Adrenal gland (tissue), 19 donors: ENCODE data around the gene PIGQ. TPM values are rescaled to one million over a fixed set of nuclear protein-coding genes. Genes with fewer than 3 reads are reported as not detected.

Experiments used
- DNase-seq, 7 donors: peaks; one replicate each; pipeline ENCODE4 v3.0.0-alpha.2; 2019 to 2020
- H3K27ac ChIP-seq, 5 donors: fragments of 200-600 bp; sonication (generic) in 4 of 5; 1 replicate in 3 of 5; 2 replicates in 2 of 5; pipeline versions ENCODE4 v1.5.1 to v1.8.0; 2016 to 2020; ENCODE audit warnings: mild to moderate bottlenecking in 1 of 5
- H3K27me3 ChIP-seq: fragments of 200-600 bp; 2 replicates; pipeline ENCODE4 v1.8.0; 2021
- H3K36me3 ChIP-seq, 2 donors: fragments of 200-600 bp; replicated peaks in 1 of 2; 1 replicate in 1 of 2; 2 replicates in 1 of 2; pipeline versions ENCODE4 v1.5.1 to v1.8.0; 2018 to 2022
- H3K4me1 ChIP-seq, 2 donors: fragments of 200-600 bp; replicated peaks in 1 of 2; 1 replicate in 1 of 2; 2 replicates in 1 of 2; pipeline versions ENCODE4 v1.5.1 to v1.8.0; 2018 to 2021
- H3K4me3 ChIP-seq, 4 donors: fragments of 200-600 bp; sonication (generic) in 3 of 4; one replicate each; pipeline ENCODE4 v1.5.1; 2016 to 2018
- H3K9me3 ChIP-seq, 3 donors: fragments of 200-600 bp; sonication (generic) in 1 of 3; replicated peaks in 1 of 3; 1 replicate in 2 of 3; 2 replicates in 1 of 3; pipeline versions ENCODE4 v1.5.1 to v1.8.0; 2016 to 2021
- POLR2A ChIP-seq, 2 donors: fragments of 450-650 bp; IDR thresholded peaks; one replicate each; pipeline ENCODE4 v1.6.1; 2017; ENCODE audit warnings: antibody characterized with exemption in 2 of 2, mild to moderate bottlenecking in 2 of 2, moderate library complexity in 1 of 2
- WGBS, 4 donors: extraction: QIAGEN DNeasy Blood & Tissue Kit in 2 of 4; methylation state at CpG; one replicate each; pipeline versions ENCODE4 v1.1.5 to v1.1.7; 2013 to 2017; 5-methylcytosine and 5-hydroxymethylcytosine counted together
- intact Hi-C, 2 donors: fragments of 100-400 bp; cut with DNase I; formaldehyde crosslinking; loops; one replicate each; pipeline versions ENCODE4 v1.14.1 to v1.15.0; 2022 to 2023
- long read RNA-seq, 10 donors: library from polyadenylated mRNA in 3 of 10; unstranded in 2 of 10; stranded (forward) in 1 of 10; transcript quantifications; one replicate each; pipeline ENCODE4 v2.0.0 and lab custom pipeline, GENCODE V29; 2021 to 2026
- polyA plus RNA-seq, 3 donors: library from polyadenylated mRNA; stranded (reverse); fragments of 200-250 nt in 2 of 3; fragments of 350-450 nt in 1 of 3; fragmentation: Illumina TruSeq in 1 of 3; extraction: RNeasy Lipid Tissue Mini Kit (QIAGEN cat#74804) in 1 of 3; gene quantifications; one replicate each; pipeline ENCODE4 v1.2.3, GENCODE V29; 2013 to 2014
- total RNA-seq, 9 donors: library from RNA; depleted of rRNA in 4 of 9; stranded (reverse); fragments of >200 nt in 4 of 9; fragments of 120-200 nt in 1 of 9; fragmentation: NEBNext Ultra II Directional in 1 of 9; extraction: Animal tissue kit (Norgen Biotek cat#: 25700) in 1 of 9; gene quantifications; one replicate each; pipeline versions ENCODE4 v1.1.0 to v1.2.4, GENCODE V29; 2013 to 2023
- TF ChIP-seq, protein P1 (sequence below), 6 experiments: fragments of 450-650 bp in 4 of 6; fragments of 200-600 bp in 2 of 6; sonication (generic) in 1 of 6; IDR thresholded peaks; 1 replicate in 5 of 6; 2 replicates in 1 of 6; pipeline versions ENCODE4 v1.5.1 to v1.8.0; 2016 to 2021; ENCODE audit warnings: antibody characterized with exemption in 6 of 6, mild to moderate bottlenecking in 2 of 6, moderate library complexity in 1 of 6
- donor health status: healthy with polysubstance abuse.
- donor health status: Bipolar disorder and iron deficiency.
- donor health status: DM: yes; HTN: yes; CAD: no.
- donor health status: DM: no; HTN: no; CAD: no.
- donor health status: DM: no; HTN: no; CAD: no.
- donor health status: DM: yes; HTN: yes; CAD: no.

PIGQ gene
- total RNA-seq (100 to 1,000 TPM in 1 of 9 donors, 10 to 100 TPM in 8; 21.1 to 107 (median 78.5) TPM), polyA plus RNA-seq (100 to 1,000 TPM in 2 of 3 donors, 10 to 100 TPM in 1; 12.7 to 317 (median 111) TPM)
- long read RNA-seq, donor 1, transcript PIGQ-216 (1 exons, 1,046 nt), result major isoform, 7 of 15 reads
- long read RNA-seq, donor 1, partial matches to known transcripts, result 0 of 15 reads
- long read RNA-seq, donor 1, other reads (novel, unspliced or antisense), result 0 of 15 reads
- long read RNA-seq, donor 2, transcript PIGQ-216 (1 exons, 1,046 nt), result major isoform, 6 of 12 reads
- long read RNA-seq, donor 2, partial matches to known transcripts, result 0 of 12 reads
- long read RNA-seq, donor 2, other reads (novel, unspliced or antisense), result 0 of 12 reads
- long read RNA-seq, donor 3, transcript PIGQ-216 (1 exons, 1,046 nt), result major isoform, 14 of 14 reads
- long read RNA-seq, donor 3, partial matches to known transcripts, result 0 of 14 reads
- long read RNA-seq, donor 3, other reads (novel, unspliced or antisense), result 0 of 14 reads
- long read RNA-seq, donor 4, transcript PIGQ-210 (2 exons, 1,775 nt), result minor isoform, 7 of 39 reads
- long read RNA-seq, donor 4, transcript PIGQ-216 (1 exons, 1,046 nt), result major isoform, 9 of 39 reads
- long read RNA-seq, donor 4, transcript PIGQ-203 (11 exons, 3,006 nt), result minor isoform, 7 of 39 reads
- long read RNA-seq, donor 4, partial matches to known transcripts, result 9 of 39 reads
- long read RNA-seq, donor 4, other reads (novel, unspliced or antisense), result 7 of 39 reads
- long read RNA-seq, donor 5, transcript PIGQ-203 (11 exons, 3,006 nt), result major isoform, 62 of 171 reads
- long read RNA-seq, donor 5, transcript PIGQ-201 (10 exons, 2,846 nt), result minor isoform, 15 of 171 reads
- long read RNA-seq, donor 5, transcript PIGQ-206 (4 exons, 2,052 nt), result minor isoform, 5 of 171 reads
- long read RNA-seq, donor 5, partial matches to known transcripts, result 15 of 171 reads
- long read RNA-seq, donor 5, other reads (novel, unspliced or antisense), result 68 of 171 reads
- long read RNA-seq, donor 6, transcript PIGQ-203 (11 exons, 3,006 nt), result minor isoform, 5 of 32 reads
- long read RNA-seq, donor 6, transcript PIGQ-216 (1 exons, 1,046 nt), result minor isoform, 6 of 32 reads
- long read RNA-seq, donor 6, transcript PIGQ-210 (2 exons, 1,775 nt), result major isoform, 9 of 32 reads
- long read RNA-seq, donor 6, partial matches to known transcripts, result 4 of 32 reads
- long read RNA-seq, donor 6, other reads (novel, unspliced or antisense), result 6 of 32 reads
- long read RNA-seq, donor 7, transcript PIGQ-216 (1 exons, 1,046 nt), result major isoform, 5 of 8 reads
- long read RNA-seq, donor 7, partial matches to known transcripts, result 0 of 8 reads
- long read RNA-seq, donor 7, other reads (novel, unspliced or antisense), result 0 of 8 reads
- long read RNA-seq, donor 8, transcript PIGQ-210 (2 exons, 1,775 nt), result major isoform, 16 of 30 reads
- long read RNA-seq, donor 8, transcript PIGQ-216 (1 exons, 1,046 nt), result minor isoform, 7 of 30 reads
- long read RNA-seq, donor 8, transcript PIGQ-203 (11 exons, 3,006 nt), result minor isoform, 7 of 30 reads
- long read RNA-seq, donor 8, partial matches to known transcripts, result 0 of 30 reads
- long read RNA-seq, donor 8, other reads (novel, unspliced or antisense), result 0 of 30 reads
- long read RNA-seq, donor 9, transcript PIGQ-216 (1 exons, 1,046 nt), result major isoform, 8 of 12 reads
- long read RNA-seq, donor 9, partial matches to known transcripts, result 0 of 12 reads
- long read RNA-seq, donor 9, other reads (novel, unspliced or antisense), result 0 of 12 reads
- long read RNA-seq, donor 10, transcript PIGQ-216 (1 exons, 1,046 nt), result major isoform, 10 of 16 reads
- long read RNA-seq, donor 10, partial matches to known transcripts, result 0 of 16 reads
- long read RNA-seq, donor 10, other reads (novel, unspliced or antisense), result 0 of 16 reads

- 0 to 2% (median 0%) methylated on average over 3 to 87 of the region's 87 CpGs for WGBS, 4 donors
Measured at GRCh38 chr16:569445-570254, at the start of gene PIGQ. TSS of gene PIGQ (plus strand) at chr16:569968. CDS start at chr16:574075, 4,107 bp downstream.

GRCh38 chr16:520847-521246 lies 48.9 kb upstream of the PIGQ start:
- peak in 1 of 7 donors; percentile 19 for DNase-seq
- Histone ChIP-seq H3K36me3 (peaks cover 0 to 20% of the 10 kb centered on the region in 2 donors), H3K4me1 (peaks cover 6 to 17% of the 10 kb centered on the region in 2 donors), H3K27ac (no peak overlapping the region), H3K9me3 (no peaks in the 10 kb centered on the region), H3K4me3 (no peak overlapping the region), H3K27me3 (no peaks in the 10 kb centered on the region)
- no peak for TF ChIP-seq POLR2A (IDR thresholded peaks at IDR 0.05)
- TF ChIP-seq, protein P1, sequence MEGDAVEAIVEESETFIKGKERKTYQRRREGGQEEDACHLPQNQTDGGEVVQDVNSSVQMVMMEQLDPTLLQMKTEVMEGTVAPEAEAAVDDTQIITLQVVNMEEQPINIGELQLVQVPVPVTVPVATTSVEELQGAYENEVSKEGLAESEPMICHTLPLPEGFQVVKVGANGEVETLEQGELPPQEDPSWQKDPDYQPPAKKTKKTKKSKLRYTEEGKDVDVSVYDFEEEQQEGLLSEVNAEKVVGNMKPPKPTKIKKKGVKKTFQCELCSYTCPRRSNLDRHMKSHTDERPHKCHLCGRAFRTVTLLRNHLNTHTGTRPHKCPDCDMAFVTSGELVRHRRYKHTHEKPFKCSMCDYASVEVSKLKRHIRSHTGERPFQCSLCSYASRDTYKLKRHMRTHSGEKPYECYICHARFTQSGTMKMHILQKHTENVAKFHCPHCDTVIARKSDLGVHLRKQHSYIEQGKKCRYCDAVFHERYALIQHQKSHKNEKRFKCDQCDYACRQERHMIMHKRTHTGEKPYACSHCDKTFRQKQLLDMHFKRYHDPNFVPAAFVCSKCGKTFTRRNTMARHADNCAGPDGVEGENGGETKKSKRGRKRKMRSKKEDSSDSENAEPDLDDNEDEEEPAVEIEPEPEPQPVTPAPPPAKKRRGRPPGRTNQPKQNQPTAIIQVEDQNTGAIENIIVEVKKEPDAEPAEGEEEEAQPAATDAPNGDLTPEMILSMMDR (IDR thresholded peaks at IDR 0.05), result no peak
- WGBS, 4 donors, result 89 to 100% (median 92%) methylated on average over 8 to 13 of the region's 13 CpGs
- intact Hi-C loops, result loop anchor here (10.0 kb wide), 2 partner anchors 86 to 126 kb away; partner anchors contain the start of gene NME4 (in 1 of the 2)

More at GRCh38 chr16:569445-570254, at the start of gene PIGQ:
- H3K36me3 ChIP-seq, result peaks cover 0 to 5% of the 10 kb centered on the region in 2 donors
- peak; percentile 78 to 92 (median 87) for DNase-seq
- no peaks in the 10 kb centered on the region for H3K27me3 ChIP-seq
- TF ChIP-seq, protein P1 (IDR thresholded peaks at IDR 0.05), result no peak
- no peak for TF ChIP-seq POLR2A (IDR thresholded peaks at IDR 0.05)
- H3K27ac ChIP-seq, result peak within 1 kb of the TSS; percentile 60 to 88 (median 78)
- H3K4me3 ChIP-seq, result peak within 1 kb of the TSS; percentile 37 to 99 (median 81)
- H3K4me1 ChIP-seq, result peaks cover 31 to 43% of the 10 kb centered on the region in 2 donors
- intact Hi-C loops, result no loop called here
- H3K9me3 ChIP-seq, result no peaks in the 10 kb centered on the region
